C4-2B (cell line): Measurements from ENCODE around the gene SLC25A23.

ENCODE experiments used
- CTCF ChIP-seq: fragments of 450-650 bp; conservative IDR thresholded peaks from 2 replicates; pipeline ENCODE4 v1.5.1; 2017; ENCODE audit warnings: mild to moderate bottlenecking
- ZFX ChIP-seq: fragments of 450-650 bp; IDR thresholded peaks from 2 replicates; pipeline ENCODE4 v1.6.1; 2017

GRCh38 chr19:6413291-6413690 lies 46.3 kb downstream of the SLC25A23 start:
- TF ChIP-seq CTCF (no peak), ZFX (no peak)
